Kidney (tissue), 14 donors: Measurements from ENCODE around the gene ANO7. TPM values are rescaled to one million over a fixed set of nuclear protein-coding genes. Genes with fewer than 3 reads are reported as not detected.

Experiments used
- DNase-seq, 5 donors: peaks; one replicate each; pipeline ENCODE4 v3.0.0-alpha.2; 2013 to 2020
- FAIRE-seq: peaks from 2 replicates; lab custom pipeline; 2012; peaks lifted over from hg19 to GRCh38; lab: Jason Lieb, UNC
- H3K27ac ChIP-seq, 2 donors: one replicate each; pipeline ENCODE4 v1.7.0; 2013; ENCODE audit warnings: low read depth in 2 of 2, low read length in 2 of 2, inconsistent platforms in 1 of 2
- H3K27me3 ChIP-seq: one replicate; pipeline ENCODE4 v1.7.1; 2013; ENCODE audit warnings: low read length, inconsistent platforms; ENCODE audit not compliant: control insufficient read depth, insufficient read depth
- H3K36me3 ChIP-seq, 3 donors: one replicate each; pipeline versions ENCODE4 v1.7.0 to v1.7.1; 2013; ENCODE audit warnings: low read length in 3 of 3, control low read depth in 1 of 3, inconsistent platforms in 1 of 3; ENCODE audit not compliant: insufficient read depth in 3 of 3, control insufficient read depth in 2 of 3
- H3K4me1 ChIP-seq, 3 donors: one replicate each; pipeline versions ENCODE4 v1.7.0 to v1.7.1; 2013; ENCODE audit warnings: low read length in 3 of 3, inconsistent platforms in 1 of 3, low read depth in 1 of 3; ENCODE audit not compliant: control insufficient read depth in 2 of 3, insufficient read depth in 2 of 3
- H3K4me3 ChIP-seq, 3 donors: one replicate each; pipeline versions ENCODE4 v1.7.0 to v1.8.1; 2013; ENCODE audit warnings: low read length in 3 of 3, control low read depth in 1 of 3, inconsistent platforms in 1 of 3
- H3K9ac ChIP-seq, 3 donors: one replicate each; pipeline versions ENCODE4 v1.7.0 to v1.7.1; 2013; ENCODE audit warnings: low read length in 3 of 3, control low read depth in 1 of 3, inconsistent platforms in 1 of 3
- H3K9me3 ChIP-seq, 3 donors: one replicate each; pipeline versions ENCODE4 v1.7.0 to v1.7.1; 2013; ENCODE audit warnings: low read length in 3 of 3, control low read depth in 1 of 3, inconsistent platforms in 1 of 3; ENCODE audit not compliant: control insufficient read depth in 2 of 3, insufficient read depth in 1 of 3
- CTCF ChIP-seq: IDR thresholded peaks from 3 replicates; pipeline ENCODE4 v1.5.1; 2012; ENCODE audit warnings: mild to moderate bottlenecking, moderate library complexity, borderline replicate concordance; ENCODE audit not compliant: insufficient read depth; ENCODE audit errors: extremely low read depth
- intact Hi-C: fragments of 100-400 bp; cut with DNase I; formaldehyde crosslinking; loops from one replicate; pipeline ENCODE4 v1.11.1; 2022
- polyA plus RNA-seq: library from polyadenylated mRNA; stranded (reverse); fragments of 350-450 nt; fragmentation: Illumina TruSeq; extraction: RNeasy Lipid Tissue Mini Kit (QIAGEN cat#74804); gene quantifications from one replicate; pipeline ENCODE4 v1.2.3, GENCODE V29; 2014; ENCODE audit warnings: low read depth, low replicate concordance; ENCODE audit not compliant: insufficient read depth
- total RNA-seq: library from RNA; stranded (reverse); fragmentation: NEBNext Ultra II Directional; extraction: Animal tissue kit (Norgen Biotek cat#: 25700); gene quantifications from one replicate; pipeline ENCODE4 v1.2.1, GENCODE V29; 2021
- donor health status: control.
- donor health status: control.
- donor health status: control.
- donor health status: control.
- donor health status: control.
- donor health status: DM: yes; HTN: yes; CAD: no.
- donor health status: Normal renal cell carcinoma (clear cell type).

Gene ANO7
- total and polyA plus RNA-seq, 2 donors from 2014 or later: 1.1 to 1.9 TPM

GRCh38 chr2:241147336-241147735 lies 41.1 kb upstream of the ANO7 start:
- FAIRE-seq (no peak), DNase-seq (peak in 1 of 5 donors; percentile 43)
- no peak overlapping the region for H3K9ac ChIP-seq
- no peak overlapping the region for H3K4me3 ChIP-seq
- intact Hi-C loops: no loop called here
- H3K4me1 ChIP-seq: peaks cover 0 to 19% (median 5%) of the 10 kb centered on the region in 3 donors
- H3K36me3 ChIP-seq: no peaks in the 10 kb centered on the region
- no peaks in the 10 kb centered on the region for H3K9me3 ChIP-seq
- H3K27ac ChIP-seq: no peak overlapping the region
- TF ChIP-seq CTCF: no peak
- no peaks in the 10 kb centered on the region for H3K27me3 ChIP-seq

- Histone ChIP-seq H3K27ac (no peak overlapping the region), H3K27me3 (no peaks in the 10 kb centered on the region), H3K9ac (no peak overlapping the region), H3K36me3 (no peaks in the 10 kb centered on the region), H3K9me3 (no peaks in the 10 kb centered on the region), H3K4me3 (peak overlapping the region in 2 of 3 donors; percentile 20 to 97), H3K4me1 (peaks cover 0 to 19% (median 5%) of the 10 kb centered on the region in 3 donors)
- intact Hi-C loops: no loop called here
- DNase-seq: peak in 1 of 5 donors; percentile 22
- no peak for FAIRE-seq
- no peak for TF ChIP-seq CTCF
These were observed 40.2 kb upstream of the ANO7 start for GRCh38 chr2:241148239-241148638.

GRCh38 chr2:241148891-241149674 lies 39.4 kb upstream of the ANO7 start, which contains the start of gene PASK:
PASK (minus strand) TSS chr2:241149472; CDS start chr2:241143032, 6,440 bp downstream.
- DNase-seq: peak; percentile 94 to 98 (median 97)
- H3K9ac ChIP-seq: peak within 1 kb of the TSS; percentile 60 to 84 (median 82)
- no peak for TF ChIP-seq CTCF
- peak within 1 kb of the TSS; percentile 27 to 45 for H3K27ac ChIP-seq
- intact Hi-C loops: no loop called here
- H3K36me3 ChIP-seq: peaks cover 0 to 3% (median 3%) of the 10 kb centered on the region in 3 donors
- no peaks in the 10 kb centered on the region for H3K27me3 ChIP-seq
- no peaks in the 10 kb centered on the region for H3K9me3 ChIP-seq
- FAIRE-seq: peak; percentile 56
- H3K4me1 ChIP-seq: peaks cover 0 to 19% (median 5%) of the 10 kb centered on the region in 3 donors
- H3K4me3 ChIP-seq: peak within 1 kb of the TSS; percentile 90 to 97 (median 95)
